HepG2 (cell line): ENCODE results near the gene AGT. TPM values are rescaled to one million over a fixed set of nuclear protein-coding genes. Genes with fewer than 3 reads are reported as not detected.

ENCODE experiments used
- ATAC-seq: fragments of 200-7000 bp; cut with Tn5 transposase; 3 replicates; pipeline ENCODE4 v1.9.1; 2020; ENCODE audit warnings: mild to moderate bottlenecking, moderate library complexity
- BruUV-seq: library from RNA; stranded (reverse); fragments of 400-500 nt; replicated peaks from 2 replicates; lab custom pipeline; 2021; lab: Mats Ljungman, UMichigan
- CTCF ChIA-PET: fragments of 300-600 bp; formaldehyde crosslinking; extraction: SDS; loops from one replicate; lab custom pipeline; 2021; ENCODE audit warnings: low total read pairs, inconsistent platforms, low intra/inter-chr PET ratio; lab: Yijun Ruan, JAX
- POLR2A ChIA-PET: fragments of 350-600 bp; sonication (Branson Sonifier 250); formaldehyde crosslinking; loops from one replicate; lab custom pipeline; 2020; ENCODE audit warnings: antibody characterized with exemption, inconsistent platforms; lab: Yijun Ruan, JAX
- DNase-seq: peaks from one replicate; pipeline ENCODE4 v3.0.0-alpha.2; 2015; ENCODE audit warnings: low spot score
- FAIRE-seq: peaks from 3 replicates; lab custom pipeline; 2011; peaks lifted over from hg19 to GRCh38; lab: Jason Lieb, UNC
- H2AFZ ChIP-seq: one replicate; pipeline ENCODE4 v1.6.1; 2011; ENCODE audit warnings: low read length, inconsistent platforms
- H3K27ac ChIP-seq: fragments of 300-600 bp; 3 replicates; pipeline ENCODE4 v1.8.0; 2011; ENCODE audit warnings: mixed run types, mild to moderate bottlenecking, mixed read lengths, low read length, inconsistent platforms; ENCODE audit not compliant: insufficient read depth; ENCODE audit errors: extremely low read length
- H3K27me3 ChIP-seq, 2 experiments: fragments of 200-600 bp in 1 of 2; 2 replicates in 1 of 2; 3 replicates in 1 of 2; pipeline versions ENCODE4 v1.6.0 to v1.8.0; 2011; ENCODE audit warnings: low read length in 2 of 2, mild to moderate bottlenecking in 2 of 2, moderate library complexity in 2 of 2, inconsistent platforms in 1 of 2; ENCODE audit not compliant: insufficient read depth in 2 of 2, control insufficient read depth in 1 of 2
- H3K36me3 ChIP-seq, 2 experiments: fragments of 200-600 bp in 1 of 2; replicated peaks in 1 of 2; 2 replicates in 1 of 2; 3 replicates in 1 of 2; pipeline versions ENCODE4 v1.5.1 to v1.8.0; 2011; ENCODE audit warnings: low read length in 2 of 2, inconsistent platforms in 1 of 2; ENCODE audit not compliant: insufficient read depth in 2 of 2, control insufficient read depth in 1 of 2
- H3K4me1 ChIP-seq: 2 replicates; pipeline ENCODE4 v1.5.1; 2012; ENCODE audit warnings: low read length, inconsistent platforms; ENCODE audit not compliant: insufficient read depth
- H3K4me2 ChIP-seq: 2 replicates; pipeline ENCODE4 v1.6.0; 2011; ENCODE audit warnings: low read depth, low read length, inconsistent platforms
- H3K4me3 ChIP-seq, 3 experiments: fragments of 200-600 bp in 1 of 3; sonication (generic), shearing (Covaris generic) in 1 of 3; replicated peaks in 1 of 3; 2 replicates each; pipeline ENCODE4 v1.5.1; 2011 to 2016; ENCODE audit warnings: low read length in 3 of 3, inconsistent platforms in 2 of 3, low read depth in 2 of 3, mild to moderate bottlenecking in 2 of 3, control low read depth in 1 of 3, mixed read lengths in 1 of 3; ENCODE audit not compliant: insufficient read depth in 1 of 3
- H3K79me2 ChIP-seq: one replicate; pipeline ENCODE4 v1.6.1; 2011; ENCODE audit warnings: low read length, inconsistent platforms; ENCODE audit not compliant: insufficient read depth
- H3K9ac ChIP-seq: 2 replicates; pipeline ENCODE4 v1.6.0; 2011; ENCODE audit warnings: mild to moderate bottlenecking, low read depth, low read length, inconsistent platforms; ENCODE audit not compliant: insufficient read depth
- H3K9me3 ChIP-seq: 2 replicates; pipeline ENCODE4 v1.5.1; 2012; ENCODE audit warnings: mild to moderate bottlenecking, low read length
- H4K20me1 ChIP-seq: 2 replicates; pipeline ENCODE4 v1.6.0; 2011; ENCODE audit warnings: inconsistent platforms, mild to moderate bottlenecking, low read length, moderate library complexity; ENCODE audit not compliant: insufficient read depth
- CENPT ChIP-seq: sonication (generic); formaldehyde crosslinking; IDR thresholded peaks from 2 replicates; pipeline ENCODE4 v1.8.0; 2022; ENCODE audit warnings: low read depth, mild to moderate bottlenecking, moderate library complexity, missing genetic modification reagents
- MLLT10 ChIP-seq: sonication (generic); formaldehyde crosslinking; IDR thresholded peaks from 2 replicates; pipeline ENCODE4 v1.4.0; 2020; ENCODE audit warnings: missing genetic modification reagents
- NCOA2 ChIP-seq: sonication (generic); formaldehyde crosslinking; IDR thresholded peaks from 2 replicates; pipeline ENCODE4 v1.8.0; 2022; ENCODE audit warnings: inconsistent platforms
- NCOA5 ChIP-seq: sonication (generic); formaldehyde crosslinking; IDR thresholded peaks from 2 replicates; pipeline ENCODE4 v1.4.0; 2020; ENCODE audit warnings: missing genetic modification reagents
- ONECUT2 ChIP-seq: sonication (generic); formaldehyde crosslinking; IDR thresholded peaks from 2 replicates; pipeline ENCODE4 v1.4.0; 2020; ENCODE audit warnings: missing genetic modification reagents
- REPIN1 ChIP-seq: sonication (generic); formaldehyde crosslinking; IDR thresholded peaks from 2 replicates; pipeline ENCODE4 v1.8.0; 2022; ENCODE audit warnings: missing genetic modification reagents, low read depth, mild to moderate bottlenecking, borderline replicate concordance
- U2AF1 ChIP-seq: fragments of 200-400 bp; formaldehyde crosslinking; optimal IDR thresholded peaks from 2 replicates; pipeline ENCODE3; 2017; ENCODE audit warnings: mild to moderate bottlenecking, low read depth, low read length
- ZNF20 ChIP-seq: sonication (generic); formaldehyde crosslinking; IDR thresholded peaks from 2 replicates; pipeline ENCODE4 v1.4.0; 2020; ENCODE audit warnings: mild to moderate bottlenecking, moderate library complexity, missing genetic modification reagents
- ZNF430 ChIP-seq: sonication (generic); formaldehyde crosslinking; IDR thresholded peaks from 2 replicates; pipeline ENCODE4 v1.9.0; 2021; ENCODE audit warnings: mild to moderate bottlenecking, missing genetic modification reagents
- ZNF543 ChIP-seq: sonication (generic); formaldehyde crosslinking; IDR thresholded peaks from 2 replicates; pipeline ENCODE4 v1.4.0; 2020; ENCODE audit warnings: mild to moderate bottlenecking, missing genetic modification reagents
- ZNF598 ChIP-seq: sonication (generic); formaldehyde crosslinking; IDR thresholded peaks from 2 replicates; pipeline ENCODE4 v1.5.1; 2020; ENCODE audit warnings: mild to moderate bottlenecking, missing genetic modification reagents, borderline replicate concordance
- ZNF607 ChIP-seq: sonication (generic); formaldehyde crosslinking; IDR thresholded peaks from 2 replicates; pipeline ENCODE4 v1.5.1; 2020; ENCODE audit warnings: missing genetic modification reagents, mild to moderate bottlenecking, borderline replicate concordance
- WGBS: methylation state at CpG from one replicate; pipeline ENCODE4 v1.1.6; 2017; ENCODE audit warnings: low lambda C conversion rate; 5-methylcytosine and 5-hydroxymethylcytosine counted together
- in situ Hi-C: cut with HindIII; loops from 2 replicates; pipeline ENCODE4 v1.10.0; 2017; ENCODE audit warnings: low pct_unique_long_range_greater_than_20kb; ENCODE audit not compliant: extremely low pct_ligation_motif_present
- intact Hi-C: fragments of 100-400 bp; cut with micrococcal nuclease; formaldehyde crosslinking; loops from one replicate; pipeline ENCODE4 v1.10.0; 2022; ENCODE audit not compliant: unreplicated experiment
- polyA plus RNA-seq, 8 experiments: library from polyadenylated mRNA; depleted of rRNA in 3 of 8; stranded (reverse) in 7 of 8; unstranded in 1 of 8; fragments of >200 nt; fragmentation: Illumina TruSeq in 4 of 8; extraction: Trizol in 4 of 8; gene quantifications; 2 replicates each; pipeline versions ENCODE4 v1.2.1 to v1.2.3, GENCODE V29; 2011 to 2016; ENCODE audit warnings: low read depth in 4 of 8, missing spikeins in 1 of 8, mixed read lengths in 1 of 8; ENCODE audit not compliant: insufficient read depth in 1 of 8
- total RNA-seq, 5 experiments: library from RNA; depleted of rRNA; stranded (reverse); fragments of >200 nt; fragmentation: Illumina TruSeq; extraction: Trizol; gene quantifications; 2 replicates each; pipeline ENCODE4 v1.2.3, GENCODE V29; 2016; ENCODE audit warnings: low read depth in 1 of 5
- TF ChIP-seq, protein P1 (sequence below): sonication (generic); formaldehyde crosslinking; IDR thresholded peaks from 2 replicates; pipeline ENCODE4 v1.5.0; 2020; ENCODE audit warnings: mild to moderate bottlenecking, missing genetic modification reagents
- TF ChIP-seq, protein P2 (sequence below), 2 experiments: sonication (generic) in 1 of 2; formaldehyde crosslinking in 1 of 2; IDR thresholded peaks; 2 replicates each; pipeline versions ENCODE4 v1.6.1 to v1.9.0; 2014 to 2022; ENCODE audit warnings: antibody characterized with exemption in 1 of 2, borderline replicate concordance in 1 of 2, inconsistent platforms in 1 of 2, low read depth in 1 of 2, missing genetic modification reagents in 1 of 2

Gene AGT
- total and polyA plus RNA-seq, 2 of the 13 experiments (the other 11 are each of a cell fraction or from before 2014, with no cell fraction given) = 892 to 2,071 TPM

DNA sequence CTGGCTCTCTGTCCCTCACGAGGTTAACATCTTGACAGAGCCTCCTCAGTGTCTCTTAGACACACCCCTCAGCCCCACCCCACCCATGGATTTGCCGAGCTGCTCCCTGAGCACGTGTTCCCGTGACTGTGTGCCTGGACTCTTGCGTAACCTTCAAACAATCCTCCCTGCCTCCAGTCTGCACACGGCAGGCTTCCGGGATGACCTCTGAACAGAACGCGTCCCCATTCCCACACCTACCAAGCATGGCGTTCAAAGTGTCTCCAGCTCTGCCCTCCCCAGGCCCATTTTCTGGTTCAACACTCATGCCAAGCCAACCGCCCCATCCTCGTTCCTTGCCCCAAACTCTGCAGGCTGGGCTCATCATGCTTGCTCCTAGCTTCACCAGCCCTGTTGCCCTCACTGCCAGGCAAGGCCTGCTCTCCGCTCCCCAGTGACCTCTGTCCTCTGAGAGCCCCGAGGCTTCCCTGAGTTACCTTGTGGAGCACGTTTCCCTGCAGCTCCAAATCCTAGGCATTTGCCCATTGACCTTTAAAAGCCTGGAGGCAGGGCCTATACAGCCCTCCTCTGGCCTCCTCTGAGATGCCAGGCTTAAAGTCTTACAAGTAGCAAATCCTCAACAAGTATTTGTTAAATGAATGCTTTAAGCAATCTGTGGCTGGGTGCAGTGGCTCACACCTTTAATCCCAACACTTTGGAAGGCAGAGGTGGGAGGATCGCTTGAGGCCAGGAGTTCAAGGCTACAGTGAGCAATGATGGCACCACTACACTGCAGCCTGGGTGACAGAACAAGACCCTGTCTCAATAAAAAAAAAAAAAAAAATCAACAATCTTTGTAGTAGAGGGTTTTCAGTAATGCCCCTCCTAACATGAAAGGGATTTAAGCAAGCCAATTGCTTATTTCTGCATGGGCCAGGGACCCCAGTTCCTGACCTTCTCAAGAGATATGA, 5.0 kb downstream of the AGT start:
- Histone ChIP-seq H3K9me3 (no peaks in the 10 kb centered on the region), H3K79me2 (peaks cover 86% of the 10 kb centered on the region), H3K36me3 (peaks cover 32 to 61% of the 10 kb centered on the region in 2 experiments), H3K4me3 (peak overlapping the region; percentile 83 to 92 (median 90)), H3K4me2 (peak overlapping the region; percentile 97), H3K4me1 (peaks cover 83% of the 10 kb centered on the region), H3K27me3 (peaks cover 0 to 2% of the 10 kb centered on the region in 2 experiments; a peak in 1 of 5 replicates), H3K9ac (peak overlapping the region; percentile 91), H4K20me1 (peaks cover 94% of the 10 kb centered on the region), H3K27ac (peak overlapping the region; percentile 93), H2AFZ (no peak overlapping the region)
- ChIA-PET CTCF (no interaction called here), POLR2A (interaction anchor here (0.8 to 7.7 kb wide), 12 partner anchors 20 to 160 kb away, joined by 3 to 84 read pairs (median 4); partner anchors contain the start of genes C1orf198 and COG2)
- intact Hi-C loops (loop anchor here (1.0 kb wide), 1 partner anchor 67 kb away; the partner anchor contains the start of gene COG2), in situ Hi-C loops (no loop called here)
- BruUV-seq = no TSS peak
- peak; percentile 94 for DNase-seq
- WGBS = under 1% methylated on average over 16 of the region's 16 CpGs
- peak; percentile 94 for FAIRE-seq
- peak; percentile 67 for ATAC-seq
- TF ChIP-seq NCOA5 (CRISPR knock-in tag) = no peak
- peak; percentile 95 for TF ChIP-seq ZNF543 (CRISPR knock-in tag)
- TF ChIP-seq U2AF1 = no peak
- TF ChIP-seq, protein P1, sequence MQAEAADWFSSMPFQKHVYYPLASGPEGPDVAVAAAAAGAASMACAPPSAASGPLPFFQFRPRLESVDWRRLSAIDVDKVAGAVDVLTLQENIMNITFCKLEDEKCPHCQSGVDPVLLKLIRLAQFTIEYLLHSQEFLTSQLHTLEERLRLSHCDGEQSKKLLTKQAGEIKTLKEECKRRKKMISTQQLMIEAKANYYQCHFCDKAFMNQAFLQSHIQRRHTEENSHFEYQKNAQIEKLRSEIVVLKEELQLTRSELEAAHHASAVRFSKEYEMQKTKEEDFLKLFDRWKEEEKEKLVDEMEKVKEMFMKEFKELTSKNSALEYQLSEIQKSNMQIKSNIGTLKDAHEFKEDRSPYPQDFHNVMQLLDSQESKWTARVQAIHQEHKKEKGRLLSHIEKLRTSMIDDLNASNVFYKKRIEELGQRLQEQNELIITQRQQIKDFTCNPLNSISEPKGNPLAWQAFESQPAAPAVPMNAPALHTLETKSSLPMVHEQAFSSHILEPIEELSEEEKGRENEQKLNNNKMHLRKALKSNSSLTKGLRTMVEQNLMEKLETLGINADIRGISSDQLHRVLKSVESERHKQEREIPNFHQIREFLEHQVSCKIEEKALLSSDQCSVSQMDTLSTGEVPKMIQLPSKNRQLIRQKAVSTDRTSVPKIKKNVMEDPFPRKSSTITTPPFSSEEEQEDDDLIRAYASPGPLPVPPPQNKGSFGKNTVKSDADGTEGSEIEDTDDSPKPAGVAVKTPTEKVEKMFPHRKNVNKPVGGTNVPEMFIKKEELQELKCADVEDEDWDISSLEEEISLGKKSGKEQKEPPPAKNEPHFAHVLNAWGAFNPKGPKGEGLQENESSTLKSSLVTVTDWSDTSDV (CRISPR knock-in tag) = no peak
- no peak for TF ChIP-seq MLLT10
- no peak for TF ChIP-seq ZNF20 (CRISPR knock-in tag)
- TF ChIP-seq CENPT (CRISPR knock-in tag) = 0 out of 2 replicates have a peak, but pooled peaks have one; percentile 39
- peak; percentile 92 for TF ChIP-seq NCOA2
- no peak for TF ChIP-seq ZNF598 (CRISPR knock-in tag)
- TF ChIP-seq ZNF607 (CRISPR knock-in tag) = no peak
- no peak for TF ChIP-seq ONECUT2
- TF ChIP-seq, protein P2, sequence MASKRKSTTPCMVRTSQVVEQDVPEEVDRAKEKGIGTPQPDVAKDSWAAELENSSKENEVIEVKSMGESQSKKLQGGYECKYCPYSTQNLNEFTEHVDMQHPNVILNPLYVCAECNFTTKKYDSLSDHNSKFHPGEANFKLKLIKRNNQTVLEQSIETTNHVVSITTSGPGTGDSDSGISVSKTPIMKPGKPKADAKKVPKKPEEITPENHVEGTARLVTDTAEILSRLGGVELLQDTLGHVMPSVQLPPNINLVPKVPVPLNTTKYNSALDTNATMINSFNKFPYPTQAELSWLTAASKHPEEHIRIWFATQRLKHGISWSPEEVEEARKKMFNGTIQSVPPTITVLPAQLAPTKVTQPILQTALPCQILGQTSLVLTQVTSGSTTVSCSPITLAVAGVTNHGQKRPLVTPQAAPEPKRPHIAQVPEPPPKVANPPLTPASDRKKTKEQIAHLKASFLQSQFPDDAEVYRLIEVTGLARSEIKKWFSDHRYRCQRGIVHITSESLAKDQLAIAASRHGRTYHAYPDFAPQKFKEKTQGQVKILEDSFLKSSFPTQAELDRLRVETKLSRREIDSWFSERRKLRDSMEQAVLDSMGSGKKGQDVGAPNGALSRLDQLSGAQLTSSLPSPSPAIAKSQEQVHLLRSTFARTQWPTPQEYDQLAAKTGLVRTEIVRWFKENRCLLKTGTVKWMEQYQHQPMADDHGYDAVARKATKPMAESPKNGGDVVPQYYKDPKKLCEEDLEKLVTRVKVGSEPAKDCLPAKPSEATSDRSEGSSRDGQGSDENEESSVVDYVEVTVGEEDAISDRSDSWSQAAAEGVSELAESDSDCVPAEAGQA (IDR thresholded peaks at IDR 0.05; ENCODE audit: low read depth) = peak; percentile 62; the same call in 1 of the 2 replicates
- TF ChIP-seq, protein P2 (CRISPR knock-in tag; IDR thresholded peaks at IDR 0.05; ENCODE audit: borderline replicate concordance) = no peak
- peak; percentile 92 for TF ChIP-seq ZNF430 (CRISPR knock-in tag)
- peak; percentile 94 for TF ChIP-seq REPIN1 (CRISPR knock-in tag)
